Neural cell (in vitro differentiated cells): ENCODE measurements around the gene TBC1D22B. TPM values are rescaled to one million over a fixed set of nuclear protein-coding genes. Genes with fewer than 3 reads are reported as not detected.
"Not testable (repeated sequence)": the region's sequence is repeated elsewhere in the genome, so short reads cannot be mapped to it uniquely, and the experiment has no call there.

Experiments
- H2AFZ ChIP-seq: fragments of 200-600, 300-800 bp; sonication (generic), shearing (Covaris generic); 2 replicates; pipeline ENCODE4 v1.6.0; 2014; ENCODE audit warnings: low read depth, mild to moderate bottlenecking, antibody characterized with exemption, low read length, moderate library complexity
- H3F3A ChIP-seq: fragments of 200-600 bp; shearing (Covaris generic); 2 replicates; pipeline ENCODE4 v1.6.1; 2016; ENCODE audit warnings: mild to moderate bottlenecking, moderate library complexity, mixed read lengths, antibody characterized with exemption, low read length; ENCODE audit not compliant: insufficient read depth, poor library complexity, severe bottlenecking
- H3K27ac ChIP-seq: fragments of 200-600, 300-800 bp; sonication (generic), shearing (Covaris generic); 2 replicates; pipeline ENCODE4 v1.5.1; 2014; ENCODE audit warnings: mild to moderate bottlenecking, low read length, moderate library complexity
- H3K27me3 ChIP-seq: fragments of 300-800, 200-600 bp; sonication (generic), shearing (Covaris generic); 2 replicates; pipeline ENCODE4 v1.6.0; 2014; ENCODE audit warnings: mild to moderate bottlenecking, low read depth, low read length, moderate library complexity; ENCODE audit not compliant: insufficient read depth
- H3K36me3 ChIP-seq: fragments of 300-800, 200-600 bp; sonication (generic), shearing (Covaris generic); 2 replicates; pipeline ENCODE4 v1.5.1; 2014; ENCODE audit warnings: mild to moderate bottlenecking, antibody characterized with exemption, low read length, moderate library complexity; ENCODE audit not compliant: insufficient read depth
- H3K4me2 ChIP-seq: fragments of 300-800, 200-600 bp; sonication (generic), shearing (Covaris generic); 2 replicates; pipeline ENCODE4 v1.6.0; 2014; ENCODE audit warnings: mild to moderate bottlenecking, low read length
- H3K4me3 ChIP-seq: fragments of 300-800, 200-600 bp; sonication (generic), shearing (Covaris generic); 2 replicates; pipeline ENCODE4 v1.5.1; 2014; ENCODE audit warnings: mild to moderate bottlenecking, low read length, moderate library complexity
- H3K79me2 ChIP-seq: fragments of 200-600 bp; shearing (Covaris generic); replicated peaks from 2 replicates; pipeline ENCODE4 v1.6.0; 2014; ENCODE audit warnings: mild to moderate bottlenecking, low read length, moderate library complexity; ENCODE audit not compliant: insufficient read depth
- H3K9ac ChIP-seq: fragments of 300-800, 200-600 bp; sonication (generic), shearing (Covaris generic); 2 replicates; pipeline ENCODE4 v1.6.1; 2016; ENCODE audit warnings: mild to moderate bottlenecking, low read length, mixed read lengths
- H3K9me2 ChIP-seq: fragments of 200-600 bp; shearing (Covaris generic); 2 replicates; pipeline ENCODE4 v1.6.1; 2016; ENCODE audit warnings: mild to moderate bottlenecking, low read length, mixed read lengths; ENCODE audit not compliant: insufficient read depth
- H3K9me3 ChIP-seq: fragments of 200-600, 300-800 bp; sonication (generic), shearing (Covaris generic); 2 replicates; pipeline ENCODE4 v1.6.1; 2016; ENCODE audit warnings: mild to moderate bottlenecking, mixed run types, low read length, moderate library complexity, mixed read lengths
- H4K20me1 ChIP-seq: fragments of 200-600 bp; shearing (Covaris generic); 2 replicates; pipeline ENCODE4 v1.6.1; 2016; ENCODE audit warnings: mild to moderate bottlenecking, mixed run types; ENCODE audit not compliant: insufficient read depth
- CTCF ChIP-seq: fragments of 450-650 bp; IDR thresholded peaks from 2 replicates; pipeline ENCODE4 v1.5.1; 2014; ENCODE audit warnings: antibody characterized with exemption, mild to moderate bottlenecking, moderate library complexity; ENCODE audit not compliant: poor library complexity, severe bottlenecking
- EP300 ChIP-seq: fragments of 450-650 bp; conservative IDR thresholded peaks from 2 replicates; pipeline ENCODE4 v1.6.1; 2014; ENCODE audit warnings: antibody characterized with exemption, mild to moderate bottlenecking, moderate library complexity; ENCODE audit not compliant: poor library complexity, severe bottlenecking
- EZH2 ChIP-seq: fragments of 200-600, 300-800 bp; shearing (Covaris generic), sonication (generic); IDR thresholded peaks from 2 replicates; pipeline ENCODE4 v1.6.1; 2014; ENCODE audit warnings: antibody characterized with exemption, low read length, borderline replicate concordance, mild to moderate bottlenecking; ENCODE audit not compliant: insufficient read depth, poor library complexity, severe bottlenecking
- MXI1 ChIP-seq: fragments of 450-650 bp; conservative IDR thresholded peaks from 2 replicates; pipeline ENCODE4 v1.6.1; 2014; ENCODE audit warnings: antibody characterized with exemption, mild to moderate bottlenecking; ENCODE audit not compliant: poor library complexity, severe bottlenecking
- POLR2AphosphoS5 ChIP-seq: IDR thresholded peaks from 2 replicates; pipeline ENCODE4 v1.6.1; 2012
- RAD21 ChIP-seq: fragments of 450-650 bp; conservative IDR thresholded peaks from 2 replicates; pipeline ENCODE4 v1.6.1; 2014; ENCODE audit warnings: antibody characterized with exemption, mild to moderate bottlenecking, moderate library complexity
- SMC3 ChIP-seq: fragments of 450-650 bp; conservative IDR thresholded peaks from 2 replicates; pipeline ENCODE4 v1.6.1; 2014; ENCODE audit warnings: antibody characterized with exemption, mild to moderate bottlenecking, moderate library complexity; ENCODE audit not compliant: poor library complexity
- TAF1 ChIP-seq: IDR thresholded peaks from 2 replicates; pipeline ENCODE4 v1.6.1; 2012; ENCODE audit warnings: low read depth
- polyA plus RNA-seq: library from polyadenylated mRNA; depleted of rRNA; stranded (reverse); fragments of >200 nt; gene quantifications from 2 replicates; pipeline ENCODE4 v1.2.3, GENCODE V29; 2014
- TF ChIP-seq, protein P1 (sequence below): IDR thresholded peaks from 2 replicates; pipeline ENCODE4 v1.6.1; 2012; ENCODE audit warnings: borderline replicate concordance

Gene TBC1D22B
- polyA plus RNA-seq, 1 donor from 2014 or later = 10.6 TPM

GRCh38 chr6:37323580-37323979 is 66.0 kb downstream of the TBC1D22B start:
- no peaks in the 10 kb centered on the region for H3K9me3 ChIP-seq
- no peak overlapping the region for H3K9ac ChIP-seq
- H3K27ac ChIP-seq = no peak overlapping the region
- H3K9me2 ChIP-seq = no peaks in the 10 kb centered on the region
- no peak overlapping the region for H3K4me3 ChIP-seq
- no peaks in the 10 kb centered on the region for H3K27me3 ChIP-seq
- TF ChIP-seq EP300 = no peak
- TF ChIP-seq RAD21 = no peak
- no peak for TF ChIP-seq EZH2
- no peak for TF ChIP-seq POLR2AphosphoS5
- H3K4me2 ChIP-seq = no peak overlapping the region
- no peaks in the 10 kb centered on the region for H3K79me2 ChIP-seq
- no peaks in the 10 kb centered on the region for H4K20me1 ChIP-seq
- H3K36me3 ChIP-seq = no peaks in the 10 kb centered on the region
- H2AFZ ChIP-seq = no peak overlapping the region
- H3F3A ChIP-seq = no peaks in the 10 kb centered on the region

DNA sequence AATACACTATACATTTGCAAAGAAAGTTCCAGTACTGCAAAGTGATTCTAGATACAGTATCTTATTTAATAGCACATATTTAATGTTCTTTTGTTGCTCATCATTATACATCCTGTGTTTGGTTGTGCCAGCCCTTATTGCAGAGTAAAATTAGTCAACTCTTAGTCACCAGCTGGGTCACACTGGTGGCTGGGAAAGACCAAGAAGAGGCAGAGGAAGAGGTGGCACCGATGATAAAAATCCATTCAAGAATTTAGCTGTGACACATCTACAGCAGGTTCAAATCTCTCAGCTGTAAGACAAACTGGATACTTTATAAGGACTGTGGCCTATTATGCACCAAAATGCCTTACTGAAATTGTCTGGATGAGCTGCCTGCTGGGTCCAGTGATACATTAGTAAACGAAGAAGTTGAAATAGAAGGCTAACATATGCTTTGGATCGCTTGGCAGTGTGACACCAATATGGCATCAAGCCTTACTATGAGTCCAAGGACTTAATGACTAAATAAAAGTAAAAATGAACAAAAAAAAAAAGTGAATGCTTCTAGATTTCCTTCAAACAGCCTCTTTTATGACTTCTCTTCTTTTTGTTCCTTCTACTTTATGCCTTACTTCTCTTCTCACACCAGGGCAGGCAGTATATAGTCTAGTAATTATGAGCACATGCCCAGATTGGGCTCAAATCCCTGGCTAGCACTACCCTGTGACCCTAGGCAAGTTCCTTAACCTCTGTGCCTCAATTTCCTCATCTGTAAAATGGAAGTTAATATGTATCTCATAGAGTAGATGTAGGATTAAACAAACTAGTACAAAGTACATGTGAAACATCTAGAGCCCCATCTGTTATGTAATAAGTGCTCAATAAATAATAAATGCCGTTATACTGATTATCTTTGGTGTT is 66.8 kb downstream of the TBC1D22B start:
- H3F3A ChIP-seq = no peaks in the 10 kb centered on the region
- no peak overlapping the region for H2AFZ ChIP-seq
- no peaks in the 10 kb centered on the region for H3K27me3 ChIP-seq
- H3K36me3 ChIP-seq = no peaks in the 10 kb centered on the region
- H3K9me2 ChIP-seq = no peaks in the 10 kb centered on the region
- TF ChIP-seq EP300 (no peak), RAD21 (no peak), EZH2 (no peak), SMC3 (no peak), TAF1 (no peak), POLR2AphosphoS5 (no peak), MXI1 (no peak)
- no peak overlapping the region for H3K4me2 ChIP-seq
- no peak overlapping the region for H3K27ac ChIP-seq
- H4K20me1 ChIP-seq = no peaks in the 10 kb centered on the region
- H3K79me2 ChIP-seq = no peaks in the 10 kb centered on the region
- H3K4me3 ChIP-seq = no peak overlapping the region
- H3K9ac ChIP-seq = no peak overlapping the region
- no peaks in the 10 kb centered on the region for H3K9me3 ChIP-seq

GRCh38 chr6:37330345-37330744 is 72.8 kb downstream of the TBC1D22B start:
- not testable (repeated sequence) for H3K27me3 ChIP-seq, H3K27ac ChIP-seq, H2AFZ ChIP-seq, H3K79me2 ChIP-seq, H3K9me3 ChIP-seq, H3F3A ChIP-seq, H3K9ac ChIP-seq, H4K20me1 ChIP-seq, H3K4me2 ChIP-seq, H3K9me2 ChIP-seq, H3K4me3 ChIP-seq, H3K36me3 ChIP-seq

DNA sequence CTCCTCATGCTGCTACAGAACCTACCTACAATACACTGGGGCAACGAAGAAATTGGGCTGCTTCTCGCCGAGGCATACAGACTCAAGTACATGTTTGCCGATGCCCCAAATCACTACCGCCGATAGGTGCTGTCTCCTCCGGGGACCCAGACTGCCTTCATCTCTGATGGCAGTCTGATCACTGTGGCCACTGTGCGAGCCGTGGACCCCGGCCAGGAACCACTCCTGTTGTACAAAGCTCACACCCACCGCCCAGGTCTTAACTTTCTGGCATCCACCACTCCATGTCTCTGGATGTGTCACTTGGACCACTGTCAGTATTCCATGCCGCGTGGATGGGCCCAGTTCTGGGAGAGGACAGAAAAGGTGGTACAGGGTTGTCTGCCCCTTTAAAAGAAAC is 73.5 kb downstream of the TBC1D22B start:
- Histone ChIP-seq H3K36me3 (no peaks in the 10 kb centered on the region), H3K9me2 (no peaks in the 10 kb centered on the region), H3F3A (no peaks in the 10 kb centered on the region), H3K79me2 (no peaks in the 10 kb centered on the region), H3K27ac (no peak overlapping the region), H4K20me1 (no peaks in the 10 kb centered on the region), H3K9ac (no peak overlapping the region), H3K27me3 (no peaks in the 10 kb centered on the region), H3K4me2 (no peak overlapping the region), H2AFZ (no peak overlapping the region), H3K4me3 (no peak overlapping the region), H3K9me3 (no peaks in the 10 kb centered on the region)
- TF ChIP-seq POLR2AphosphoS5 (no peak), EP300 (no peak), EZH2 (no peak), MXI1 (no peak), RAD21 (no peak), TAF1 (no peak), SMC3 (no peak), CTCF (no peak)
- TF ChIP-seq, protein P1, sequence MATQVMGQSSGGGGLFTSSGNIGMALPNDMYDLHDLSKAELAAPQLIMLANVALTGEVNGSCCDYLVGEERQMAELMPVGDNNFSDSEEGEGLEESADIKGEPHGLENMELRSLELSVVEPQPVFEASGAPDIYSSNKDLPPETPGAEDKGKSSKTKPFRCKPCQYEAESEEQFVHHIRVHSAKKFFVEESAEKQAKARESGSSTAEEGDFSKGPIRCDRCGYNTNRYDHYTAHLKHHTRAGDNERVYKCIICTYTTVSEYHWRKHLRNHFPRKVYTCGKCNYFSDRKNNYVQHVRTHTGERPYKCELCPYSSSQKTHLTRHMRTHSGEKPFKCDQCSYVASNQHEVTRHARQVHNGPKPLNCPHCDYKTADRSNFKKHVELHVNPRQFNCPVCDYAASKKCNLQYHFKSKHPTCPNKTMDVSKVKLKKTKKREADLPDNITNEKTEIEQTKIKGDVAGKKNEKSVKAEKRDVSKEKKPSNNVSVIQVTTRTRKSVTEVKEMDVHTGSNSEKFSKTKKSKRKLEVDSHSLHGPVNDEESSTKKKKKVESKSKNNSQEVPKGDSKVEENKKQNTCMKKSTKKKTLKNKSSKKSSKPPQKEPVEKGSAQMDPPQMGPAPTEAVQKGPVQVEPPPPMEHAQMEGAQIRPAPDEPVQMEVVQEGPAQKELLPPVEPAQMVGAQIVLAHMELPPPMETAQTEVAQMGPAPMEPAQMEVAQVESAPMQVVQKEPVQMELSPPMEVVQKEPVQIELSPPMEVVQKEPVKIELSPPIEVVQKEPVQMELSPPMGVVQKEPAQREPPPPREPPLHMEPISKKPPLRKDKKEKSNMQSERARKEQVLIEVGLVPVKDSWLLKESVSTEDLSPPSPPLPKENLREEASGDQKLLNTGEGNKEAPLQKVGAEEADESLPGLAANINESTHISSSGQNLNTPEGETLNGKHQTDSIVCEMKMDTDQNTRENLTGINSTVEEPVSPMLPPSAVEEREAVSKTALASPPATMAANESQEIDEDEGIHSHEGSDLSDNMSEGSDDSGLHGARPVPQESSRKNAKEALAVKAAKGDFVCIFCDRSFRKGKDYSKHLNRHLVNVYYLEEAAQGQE = no peak
